DMS153 (cell line): ENCODE measurements around the gene AACS.
"Not testable (repeated sequence)": the region's sequence is repeated elsewhere in the genome, so short reads cannot be mapped to it uniquely, and the experiment has no call there.

ENCODE experiments used
- DNase-seq: peaks from one replicate; lab custom pipeline; 2025; lab: John Stamatoyannopoulos, UW

AACS gene

GRCh38 chr12:125092108-125092871 lies 27.1 kb downstream of the AACS start:
- no peak for DNase-seq

- peak; percentile 60 for DNase-seq
Measured at GRCh38 chr12:125092872-125093680, 27.8 kb downstream of the AACS start.

GRCh38 chr12:125093681-125094330 lies 28.6 kb downstream of the AACS start:
- DNase-seq = no peak

- no peak for DNase-seq
Measured at GRCh38 chr12:125096894-125097293, 31.7 kb downstream of the AACS start.

GRCh38 chr12:125097427-125097826 lies 32.2 kb downstream of the AACS start:
- DNase-seq = no peak

GRCh38 chr12:125098676-125099408 lies 33.6 kb downstream of the AACS start:
- DNase-seq = no peak

GRCh38 chr12:125099409-125099782 lies 34.2 kb downstream of the AACS start:
- no peak for DNase-seq

- DNase-seq = no peak
Measured at GRCh38 chr12:125100551-125101434, 35.6 kb downstream of the AACS start.

GRCh38 chr12:125104982-125105381 lies 39.7 kb downstream of the AACS start:
- no peak for DNase-seq

- DNase-seq = no peak
Measured at GRCh38 chr12:125105600-125105999, 40.4 kb downstream of the AACS start.

GRCh38 chr12:125110641-125111360 lies 45.6 kb downstream of the AACS start:
- no peak for DNase-seq

- no peak for DNase-seq
Measured at GRCh38 chr12:125111403-125111802, 46.2 kb downstream of the AACS start.

- not testable (repeated sequence) for DNase-seq
Measured at GRCh38 chr12:125112614-125113013, 47.4 kb downstream of the AACS start.

- DNase-seq = no peak
Measured at GRCh38 chr12:125113263-125113662, 48.0 kb downstream of the AACS start.

GRCh38 chr12:125113789-125114188 lies 48.6 kb downstream of the AACS start:
- no peak for DNase-seq

GRCh38 chr12:125114365-125115141 lies 49.3 kb downstream of the AACS start:
- DNase-seq = no peak

- DNase-seq = no peak
Measured at GRCh38 chr12:125120566-125120965, 55.3 kb downstream of the AACS start.

- no peak for DNase-seq
Measured at GRCh38 chr12:125121106-125121505, 55.9 kb downstream of the AACS start.

GRCh38 chr12:125122668-125123067 lies 57.4 kb downstream of the AACS start:
- no peak for DNase-seq
